ENCODE data around the gene PDGFA.

PDGFA gene

GRCh38 chr7:491292-491957 is 28.2 kb downstream of the PDGFA start:
- no peak for DNase-seq (ENCODE audit: low read depth, low spot score)

- no peak for DNase-seq (ENCODE audit: low read depth, low spot score)
Observed at GRCh38 chr7:490461-491291, 29.0 kb downstream of the PDGFA start.

GRCh38 chr7:489876-490275 is 29.8 kb downstream of the PDGFA start:
- DNase-seq (ENCODE audit: low read depth, low spot score), result no peak

- no peak for DNase-seq (ENCODE audit: low read depth, low spot score)
Observed at GRCh38 chr7:486216-486743, 33.4 kb downstream of the PDGFA start.

GRCh38 chr7:485188-486081 is 34.2 kb downstream of the PDGFA start:
- DNase-seq (ENCODE audit: low read depth, low spot score), result no peak

- no peak for DNase-seq (ENCODE audit: low read depth, low spot score)
Observed at GRCh38 chr7:484356-485101, 35.1 kb downstream of the PDGFA start.

- DNase-seq (ENCODE audit: low read depth, low spot score), result no peak
Observed at GRCh38 chr7:483656-484355, 35.8 kb downstream of the PDGFA start.

- no peak for DNase-seq (ENCODE audit: low read depth, low spot score)
Observed at GRCh38 chr7:482521-483083, 37.0 kb downstream of the PDGFA start.

GRCh38 chr7:481219-481930 is 38.3 kb downstream of the PDGFA start:
- no peak for DNase-seq (ENCODE audit: low read depth, low spot score)

- DNase-seq (ENCODE audit: low read depth, low spot score), result no peak
Observed at GRCh38 chr7:480531-481218, 39.0 kb downstream of the PDGFA start.

GRCh38 chr7:479948-480499 is 39.6 kb downstream of the PDGFA start:
- DNase-seq (ENCODE audit: low read depth, low spot score), result no peak

GRCh38 chr7:479115-479947 is 40.3 kb downstream of the PDGFA start:
- no peak for DNase-seq (ENCODE audit: low read depth, low spot score)

- DNase-seq (ENCODE audit: low read depth, low spot score), result no peak
Observed at GRCh38 chr7:477626-478220, 41.9 kb downstream of the PDGFA start.

- no peak for DNase-seq (ENCODE audit: low read depth, low spot score)
Observed at GRCh38 chr7:476736-477360, 42.8 kb downstream of the PDGFA start.

GRCh38 chr7:475951-476441 is 43.6 kb downstream of the PDGFA start:
- DNase-seq (ENCODE audit: low read depth, low spot score), result no peak

GRCh38 chr7:475425-475728 is 44.3 kb downstream of the PDGFA start:
- DNase-seq (ENCODE audit: low read depth, low spot score), result no peak

All from activated CD4-positive, CD25-positive, alpha-beta regulatory T cell treated with anti-CD3 and anti-CD28 coated beads, Interleukin-2, amount 50 U/mL, for 16 hours (primary cell).